ENCODE measurements around the gene GNB1L. TPM values are rescaled to one million over a fixed set of nuclear protein-coding genes. Genes with fewer than 3 reads are reported as not detected.

The GNB1L gene
- total RNA-seq, 1 donor from 2014 or later, result 7.0 TPM

DNA sequence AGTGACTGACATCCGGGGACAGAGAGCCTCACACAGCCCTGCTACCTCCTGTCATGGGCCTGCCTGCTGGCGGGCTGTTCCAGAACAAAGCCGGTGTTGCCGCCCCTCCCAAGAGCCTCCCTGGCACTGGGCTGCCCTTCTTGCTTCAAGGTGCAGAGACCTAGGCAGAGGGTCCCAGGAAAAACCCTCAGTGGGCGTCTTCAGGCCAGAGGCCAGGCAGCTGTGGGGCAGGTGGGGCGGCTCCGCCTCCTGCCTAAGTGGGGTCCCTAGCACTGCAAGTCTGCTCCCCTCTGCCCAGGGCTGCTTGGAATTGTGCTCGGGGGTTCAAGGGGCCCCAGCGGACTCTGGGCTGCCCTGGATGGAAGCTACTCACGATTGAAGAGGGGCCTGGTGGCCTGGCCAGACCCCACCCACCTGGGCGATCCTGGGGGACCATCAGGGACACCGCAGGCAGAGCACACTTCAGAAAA lies 20.4 kb upstream of the GNB1L start:
- DNase-seq (ENCODE audit: low read depth), result no peak
- Histone ChIP-seq H3K27me3 (ENCODE audit: control insufficient read depth, insufficient read depth, low read length) (no peaks in the 10 kb centered on the region), H3K36me3 (ENCODE audit: control insufficient read depth, insufficient read depth, low read length) (no peaks in the 10 kb centered on the region), H3K4me3 (ENCODE audit: low read depth, low read length) (no peak overlapping the region)
- TF ChIP-seq, protein P1, sequence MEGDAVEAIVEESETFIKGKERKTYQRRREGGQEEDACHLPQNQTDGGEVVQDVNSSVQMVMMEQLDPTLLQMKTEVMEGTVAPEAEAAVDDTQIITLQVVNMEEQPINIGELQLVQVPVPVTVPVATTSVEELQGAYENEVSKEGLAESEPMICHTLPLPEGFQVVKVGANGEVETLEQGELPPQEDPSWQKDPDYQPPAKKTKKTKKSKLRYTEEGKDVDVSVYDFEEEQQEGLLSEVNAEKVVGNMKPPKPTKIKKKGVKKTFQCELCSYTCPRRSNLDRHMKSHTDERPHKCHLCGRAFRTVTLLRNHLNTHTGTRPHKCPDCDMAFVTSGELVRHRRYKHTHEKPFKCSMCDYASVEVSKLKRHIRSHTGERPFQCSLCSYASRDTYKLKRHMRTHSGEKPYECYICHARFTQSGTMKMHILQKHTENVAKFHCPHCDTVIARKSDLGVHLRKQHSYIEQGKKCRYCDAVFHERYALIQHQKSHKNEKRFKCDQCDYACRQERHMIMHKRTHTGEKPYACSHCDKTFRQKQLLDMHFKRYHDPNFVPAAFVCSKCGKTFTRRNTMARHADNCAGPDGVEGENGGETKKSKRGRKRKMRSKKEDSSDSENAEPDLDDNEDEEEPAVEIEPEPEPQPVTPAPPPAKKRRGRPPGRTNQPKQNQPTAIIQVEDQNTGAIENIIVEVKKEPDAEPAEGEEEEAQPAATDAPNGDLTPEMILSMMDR (IDR thresholded peaks at IDR 0.05; ENCODE audit: insufficient read depth, low read length, poor library complexity, severe bottlenecking), result no peak

DNA sequence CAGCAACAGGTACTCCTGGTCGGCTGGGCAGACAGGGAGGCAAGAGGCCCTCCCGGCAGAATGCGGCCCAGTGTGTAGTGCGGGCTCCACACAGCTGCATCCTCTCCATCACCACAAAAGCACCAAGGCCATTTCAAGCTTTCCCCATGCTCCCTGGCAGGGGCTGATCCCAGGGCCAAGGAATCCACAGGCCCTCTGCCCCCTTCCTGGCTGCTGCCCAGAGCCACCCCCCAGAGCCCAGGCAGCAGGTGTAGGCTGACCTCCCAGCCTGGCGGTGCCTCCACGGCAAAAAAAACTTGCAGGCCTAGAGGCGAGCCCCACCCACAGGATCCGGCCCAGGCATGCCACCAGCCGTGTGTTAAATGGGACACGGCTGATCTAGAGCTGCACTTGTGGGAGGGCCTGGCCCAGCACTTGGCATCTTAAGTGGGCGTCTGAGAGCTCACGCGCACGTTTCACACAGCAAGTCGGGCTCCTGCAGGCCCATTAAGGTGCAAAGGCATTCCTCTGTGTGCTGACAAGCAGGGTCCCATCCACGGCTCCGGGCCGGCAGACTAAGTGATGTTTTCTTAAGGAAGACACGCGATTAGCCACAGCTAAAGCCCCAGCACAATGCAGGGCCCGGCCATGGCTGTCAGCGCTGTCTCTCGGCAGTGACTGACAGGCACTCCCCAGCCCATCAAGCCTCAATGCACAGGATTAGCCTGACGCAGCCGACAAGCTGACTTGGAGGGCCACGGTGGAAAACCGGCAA lies 19.8 kb upstream of the GNB1L start:
- no peak for DNase-seq (ENCODE audit: low read depth)
- Histone ChIP-seq H3K27me3 (ENCODE audit: control insufficient read depth, insufficient read depth, low read length) (no peaks in the 10 kb centered on the region), H3K4me3 (ENCODE audit: low read depth, low read length) (no peak overlapping the region), H3K36me3 (ENCODE audit: control insufficient read depth, insufficient read depth, low read length) (no peaks in the 10 kb centered on the region)
- TF ChIP-seq, protein P1 (IDR thresholded peaks at IDR 0.05; ENCODE audit: insufficient read depth, low read length, poor library complexity, severe bottlenecking), result no peak

DNA sequence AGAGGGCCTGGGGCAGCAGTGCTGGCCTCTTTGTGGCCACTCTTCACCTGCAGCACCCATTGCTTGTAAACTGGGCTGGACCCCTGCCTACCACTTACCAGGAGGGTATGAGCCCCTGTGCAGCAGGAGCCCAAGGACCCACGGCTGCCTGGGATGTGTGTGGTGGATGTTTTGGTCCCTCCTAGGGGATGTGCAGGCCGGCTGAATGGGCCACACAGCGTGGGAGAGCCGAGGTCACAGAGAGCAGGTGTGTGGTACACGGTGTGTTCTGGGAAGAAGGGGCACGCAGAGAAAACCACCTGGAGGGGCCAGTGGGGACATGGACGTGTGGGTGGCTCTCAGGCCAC lies 19.3 kb upstream of the GNB1L start:
- no peak for DNase-seq (ENCODE audit: low read depth)
- no peaks in the 10 kb centered on the region for H3K27me3 ChIP-seq (ENCODE audit: control insufficient read depth, insufficient read depth, low read length)
- TF ChIP-seq, protein P1 (IDR thresholded peaks at IDR 0.05; ENCODE audit: insufficient read depth, low read length, poor library complexity, severe bottlenecking), result no peak

DNA sequence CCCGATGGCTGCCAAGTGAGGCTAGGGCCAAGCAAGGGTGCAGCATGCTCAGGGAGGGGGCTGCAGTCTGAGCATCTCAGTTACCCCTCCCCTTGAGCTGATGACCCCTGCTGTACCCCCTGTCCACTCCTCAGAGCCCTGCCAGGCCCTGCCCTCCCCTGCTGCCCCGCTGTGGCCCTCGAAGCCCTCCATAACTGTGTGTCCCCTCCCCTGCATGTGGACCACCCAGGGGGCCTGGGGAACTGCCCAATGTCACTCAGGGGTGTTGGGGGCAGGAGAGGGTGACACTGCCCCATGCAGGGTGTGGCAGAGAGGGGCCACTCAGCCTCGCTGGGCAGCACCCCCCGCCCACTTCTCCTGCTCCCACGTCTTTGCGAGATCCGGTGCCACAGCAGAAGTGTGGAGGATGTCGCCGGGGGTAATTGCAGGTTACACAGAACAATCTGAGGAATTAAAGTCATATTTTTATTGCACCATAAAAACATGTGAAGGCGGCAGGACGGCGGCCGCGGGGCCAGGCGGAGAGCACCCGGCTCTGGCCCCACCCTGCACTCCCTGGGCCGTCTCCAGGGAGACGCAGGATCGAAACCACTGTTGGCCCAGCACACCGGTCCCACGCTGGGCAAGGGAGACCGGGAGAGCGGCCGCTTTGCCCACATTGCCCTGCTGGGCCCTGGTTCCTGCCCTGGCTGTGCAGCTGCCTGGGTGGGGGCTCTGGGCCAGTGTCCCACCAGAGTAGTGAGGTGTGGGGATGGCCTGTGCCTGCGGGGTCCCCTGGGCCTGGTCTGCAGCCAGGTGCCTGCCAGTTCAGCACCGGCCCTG lies 18.7 kb upstream of the GNB1L start:
- no peak for DNase-seq (ENCODE audit: low read depth)
- Histone ChIP-seq H3K36me3 (ENCODE audit: control insufficient read depth, insufficient read depth, low read length) (no peaks in the 10 kb centered on the region), H3K27me3 (ENCODE audit: control insufficient read depth, insufficient read depth, low read length) (no peaks in the 10 kb centered on the region), H3K4me3 (ENCODE audit: low read depth, low read length) (no peak overlapping the region)
- TF ChIP-seq, protein P1 (IDR thresholded peaks at IDR 0.05; ENCODE audit: insufficient read depth, low read length, poor library complexity, severe bottlenecking), result no peak

More for the DNA sequence above, 19.3 kb upstream of the GNB1L start:
- H3K4me3 ChIP-seq (ENCODE audit: low read depth, low read length), result no peak overlapping the region
- H3K36me3 ChIP-seq (ENCODE audit: control insufficient read depth, insufficient read depth, low read length), result no peaks in the 10 kb centered on the region

DNA sequence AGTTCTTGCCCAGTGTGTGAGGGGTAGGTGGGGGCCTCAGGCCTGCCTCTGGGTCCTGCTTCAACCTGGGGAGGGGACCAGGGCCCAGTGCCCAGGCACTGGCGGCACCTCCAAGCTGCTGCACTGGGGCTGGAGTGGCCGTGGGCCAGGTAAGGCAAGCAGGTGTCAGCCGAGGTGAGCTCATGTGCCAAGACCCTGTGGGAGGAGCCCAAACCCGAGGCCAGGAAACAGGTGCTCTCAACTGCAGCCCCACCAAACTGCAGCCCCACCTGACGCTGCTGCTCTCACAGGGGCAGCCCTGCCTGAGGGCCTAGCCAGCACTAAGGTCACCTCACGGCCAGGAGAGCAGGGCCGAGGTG lies 18.1 kb upstream of the GNB1L start:
- TF ChIP-seq, protein P1 (IDR thresholded peaks at IDR 0.05; ENCODE audit: insufficient read depth, low read length, poor library complexity, severe bottlenecking), result no peak
- no peak for DNase-seq (ENCODE audit: low read depth)
- Histone ChIP-seq H3K36me3 (ENCODE audit: control insufficient read depth, insufficient read depth, low read length) (no peaks in the 10 kb centered on the region), H3K27me3 (ENCODE audit: control insufficient read depth, insufficient read depth, low read length) (no peaks in the 10 kb centered on the region), H3K4me3 (ENCODE audit: low read depth, low read length) (no peak overlapping the region)
